ENCODE results near the gene EHD1. TPM values are rescaled to one million over a fixed set of nuclear protein-coding genes. Genes with fewer than 3 reads are reported as not detected.

Gene EHD1
- total RNA-seq, 2 donors from 2014 or later = 67.4 to 140 TPM

GRCh38 chr11:64914123-64914522 lies 35.7 kb upstream of the EHD1 start:
- Histone ChIP-seq H3K4me1 (ENCODE audit: control insufficient read depth in 1 of 2, low read depth in 2 of 2) (peaks cover 14 to 26% of the 10 kb centered on the region in 2 donors), H3K36me3 (peaks cover 48% of the 10 kb centered on the region)

GRCh38 chr11:64913171-64913727 lies 34.8 kb upstream of the EHD1 start:
- H3K9me3 ChIP-seq = no peaks in the 10 kb centered on the region
- H3K27me3 ChIP-seq (replicated peaks; ENCODE audit: insufficient read depth) = no peaks in the 10 kb centered on the region
- no peak for TF ChIP-seq CTCF (IDR thresholded peaks at IDR 0.05)
- H3K27ac ChIP-seq = no peak overlapping the region
- H3K4me3 ChIP-seq = no peak overlapping the region
- H3K4me1 ChIP-seq (ENCODE audit: control insufficient read depth in 1 of 2, low read depth in 2 of 2) = peaks cover 11 to 23% of the 10 kb centered on the region in 2 donors
- peaks cover 50% of the 10 kb centered on the region for H3K36me3 ChIP-seq
- DNase-seq (ENCODE audit: low spot score) (no peak), ATAC-seq (ENCODE audit: insufficient number of reproducible peaks, low FRiP score, low read depth) (no peak)

More at GRCh38 chr11:64914123-64914522, 35.7 kb upstream of the EHD1 start:
- Histone ChIP-seq H3K27ac (no peak overlapping the region), H3K27me3 (replicated peaks; ENCODE audit: insufficient read depth) (no peaks in the 10 kb centered on the region), H3K4me3 (no peak overlapping the region), H3K9me3 (no peaks in the 10 kb centered on the region)
- no peak for TF ChIP-seq CTCF (IDR thresholded peaks at IDR 0.05)
- ATAC-seq (ENCODE audit: insufficient number of reproducible peaks, low FRiP score, low read depth) (no peak), DNase-seq (ENCODE audit: low spot score) (no peak)

GRCh38 chr11:64911689-64912088 lies 33.3 kb upstream of the EHD1 start:
- ATAC-seq (ENCODE audit: insufficient number of reproducible peaks, low FRiP score, low read depth) = no peak
- no peak for TF ChIP-seq CTCF (IDR thresholded peaks at IDR 0.05)
- H3K36me3 ChIP-seq = peaks cover 66% of the 10 kb centered on the region
- H3K27me3 ChIP-seq (replicated peaks; ENCODE audit: insufficient read depth) = no peaks in the 10 kb centered on the region
- H3K4me3 ChIP-seq = no peak overlapping the region
- no peak for DNase-seq (ENCODE audit: low spot score)
- H3K27ac ChIP-seq = no peak overlapping the region
- peaks cover 8 to 17% of the 10 kb centered on the region in 2 donors for H3K4me1 ChIP-seq (ENCODE audit: control insufficient read depth in 1 of 2, low read depth in 2 of 2)
- no peaks in the 10 kb centered on the region for H3K9me3 ChIP-seq

GRCh38 chr11:64911142-64911541 lies 32.7 kb upstream of the EHD1 start:
- H3K9me3 ChIP-seq = no peaks in the 10 kb centered on the region
- peaks cover 8 to 11% of the 10 kb centered on the region in 2 donors for H3K4me1 ChIP-seq (ENCODE audit: control insufficient read depth in 1 of 2, low read depth in 2 of 2)
- peaks cover 71% of the 10 kb centered on the region for H3K36me3 ChIP-seq
- H3K4me3 ChIP-seq = no peak overlapping the region
- H3K27me3 ChIP-seq (replicated peaks; ENCODE audit: insufficient read depth) = no peaks in the 10 kb centered on the region
- no peak overlapping the region for H3K27ac ChIP-seq
- TF ChIP-seq CTCF (IDR thresholded peaks at IDR 0.05) = no peak
- no peak for ATAC-seq (ENCODE audit: insufficient number of reproducible peaks, low FRiP score, low read depth)
- DNase-seq (ENCODE audit: low spot score) = no peak

DNA sequence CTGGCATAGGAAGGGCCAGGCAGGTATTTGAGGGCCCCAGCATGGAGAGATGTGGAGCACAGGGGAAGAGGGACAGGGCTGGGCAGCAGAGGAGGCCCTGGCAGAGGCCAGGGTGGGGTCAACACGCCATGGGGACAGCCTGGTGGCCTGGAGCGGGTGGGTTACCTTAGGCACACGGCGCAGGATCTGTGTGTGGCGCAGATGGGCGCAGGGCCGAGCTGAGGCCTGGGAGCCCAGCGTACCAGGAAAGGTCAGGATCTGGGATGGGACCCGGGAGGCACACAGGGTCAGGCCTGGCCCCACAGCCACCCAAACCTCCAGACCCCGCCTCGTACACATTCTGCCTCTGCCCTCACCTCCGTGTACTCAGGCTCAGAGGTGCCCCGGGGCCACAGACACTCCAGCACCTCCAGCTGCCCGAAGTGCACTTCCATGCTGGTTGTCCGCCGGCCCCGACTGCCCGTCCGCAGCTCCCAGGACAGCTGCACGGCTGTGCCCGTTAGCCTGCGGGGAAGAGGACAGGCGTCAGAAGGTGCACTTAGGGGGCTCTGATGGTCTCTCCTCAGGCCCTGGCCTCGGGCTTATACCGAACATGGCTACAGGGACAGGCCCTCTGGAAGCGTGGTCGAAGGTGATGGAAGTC lies 32.2 kb upstream of the EHD1 start:
- Histone ChIP-seq H3K4me1 (ENCODE audit: control insufficient read depth in 1 of 2, low read depth in 2 of 2) (peaks cover 2 to 6% of the 10 kb centered on the region in 2 donors), H3K36me3 (peaks cover 77% of the 10 kb centered on the region), H3K27me3 (replicated peaks; ENCODE audit: insufficient read depth) (no peaks in the 10 kb centered on the region), H3K9me3 (no peaks in the 10 kb centered on the region), H3K27ac (no peak overlapping the region), H3K4me3 (no peak overlapping the region)
- ATAC-seq (ENCODE audit: insufficient number of reproducible peaks, low FRiP score, low read depth) (no peak), DNase-seq (ENCODE audit: low spot score) (no peak)
- no peak for TF ChIP-seq CTCF (IDR thresholded peaks at IDR 0.05)

Measured in thoracic aorta (tissue), 2 donors.